WI38 (cell line): ENCODE measurements around the gene GNPTG.
A peak's percentile ranks its signal among the peaks of the same experiment; 100 is the strongest.

ENCODE experiments used
- H3K4me3 ChIP-seq: 2 replicates; pipeline ENCODE4 v1.5.1; 2011; ENCODE audit warnings: low read depth, mild to moderate bottlenecking, control low read depth, low read length
- TF ChIP-seq, protein P1 (sequence below): IDR thresholded peaks from 2 replicates; pipeline ENCODE4 v1.5.1; 2012; ENCODE audit warnings: low read depth, mild to moderate bottlenecking, control low read depth, low read length

GNPTG gene

DNA sequence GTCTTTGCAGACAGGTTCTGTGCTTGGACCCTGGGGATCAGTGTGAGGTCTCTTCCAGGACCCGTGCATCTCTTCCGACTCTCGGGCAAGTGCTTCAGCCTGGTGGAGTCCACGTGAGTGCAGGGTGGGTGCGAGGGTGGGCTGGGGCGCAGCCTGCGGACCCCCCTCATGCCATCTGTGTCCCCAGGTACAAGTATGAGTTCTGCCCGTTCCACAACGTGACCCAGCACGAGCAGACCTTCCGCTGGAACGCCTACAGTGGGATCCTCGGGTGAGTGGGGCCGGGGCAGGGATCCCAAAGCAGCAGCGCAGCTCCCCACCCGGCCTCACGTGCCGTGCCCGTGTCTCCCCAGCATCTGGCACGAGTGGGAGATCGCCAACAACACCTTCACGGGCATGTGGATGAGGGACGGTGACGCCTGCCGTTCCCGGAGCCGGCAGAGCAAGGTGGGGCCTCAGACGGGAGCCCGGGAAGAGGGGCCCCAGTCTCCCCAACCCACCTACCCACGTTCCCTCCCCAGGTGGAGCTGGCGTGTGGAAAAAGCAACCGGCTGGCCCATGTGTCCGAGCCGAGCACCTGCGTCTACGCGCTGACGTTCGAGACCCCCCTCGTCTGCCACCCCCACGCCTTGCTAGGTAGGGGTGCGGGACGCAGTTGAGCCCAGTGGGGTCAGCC, 10.1 kb downstream of the GNPTG start:
- TF ChIP-seq, protein P1, sequence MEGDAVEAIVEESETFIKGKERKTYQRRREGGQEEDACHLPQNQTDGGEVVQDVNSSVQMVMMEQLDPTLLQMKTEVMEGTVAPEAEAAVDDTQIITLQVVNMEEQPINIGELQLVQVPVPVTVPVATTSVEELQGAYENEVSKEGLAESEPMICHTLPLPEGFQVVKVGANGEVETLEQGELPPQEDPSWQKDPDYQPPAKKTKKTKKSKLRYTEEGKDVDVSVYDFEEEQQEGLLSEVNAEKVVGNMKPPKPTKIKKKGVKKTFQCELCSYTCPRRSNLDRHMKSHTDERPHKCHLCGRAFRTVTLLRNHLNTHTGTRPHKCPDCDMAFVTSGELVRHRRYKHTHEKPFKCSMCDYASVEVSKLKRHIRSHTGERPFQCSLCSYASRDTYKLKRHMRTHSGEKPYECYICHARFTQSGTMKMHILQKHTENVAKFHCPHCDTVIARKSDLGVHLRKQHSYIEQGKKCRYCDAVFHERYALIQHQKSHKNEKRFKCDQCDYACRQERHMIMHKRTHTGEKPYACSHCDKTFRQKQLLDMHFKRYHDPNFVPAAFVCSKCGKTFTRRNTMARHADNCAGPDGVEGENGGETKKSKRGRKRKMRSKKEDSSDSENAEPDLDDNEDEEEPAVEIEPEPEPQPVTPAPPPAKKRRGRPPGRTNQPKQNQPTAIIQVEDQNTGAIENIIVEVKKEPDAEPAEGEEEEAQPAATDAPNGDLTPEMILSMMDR = no peak
- H3K4me3 ChIP-seq = no peak overlapping the region

DNA sequence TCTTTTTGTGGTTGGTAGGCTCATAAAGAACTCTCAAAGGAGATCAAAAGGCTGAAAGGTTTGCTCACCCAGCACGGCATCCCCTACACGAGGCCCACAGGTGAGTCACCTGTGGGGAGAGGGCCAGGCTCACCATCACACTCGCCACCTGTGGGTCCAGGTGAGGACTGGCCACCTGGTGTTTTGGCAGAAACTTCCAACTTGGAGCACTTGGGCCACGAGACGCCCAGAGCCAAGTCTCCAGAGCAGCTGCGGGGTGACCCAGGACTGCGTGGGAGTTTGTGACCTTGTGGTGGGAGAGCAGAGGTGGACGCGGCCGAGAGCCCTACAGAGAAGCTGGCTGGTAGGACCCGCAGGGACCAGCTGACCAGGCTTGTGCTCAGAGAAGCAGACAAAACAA, 11.1 kb downstream of the GNPTG start:
- TF ChIP-seq, protein P1 = no peak
- H3K4me3 ChIP-seq = no peak overlapping the region

DNA sequence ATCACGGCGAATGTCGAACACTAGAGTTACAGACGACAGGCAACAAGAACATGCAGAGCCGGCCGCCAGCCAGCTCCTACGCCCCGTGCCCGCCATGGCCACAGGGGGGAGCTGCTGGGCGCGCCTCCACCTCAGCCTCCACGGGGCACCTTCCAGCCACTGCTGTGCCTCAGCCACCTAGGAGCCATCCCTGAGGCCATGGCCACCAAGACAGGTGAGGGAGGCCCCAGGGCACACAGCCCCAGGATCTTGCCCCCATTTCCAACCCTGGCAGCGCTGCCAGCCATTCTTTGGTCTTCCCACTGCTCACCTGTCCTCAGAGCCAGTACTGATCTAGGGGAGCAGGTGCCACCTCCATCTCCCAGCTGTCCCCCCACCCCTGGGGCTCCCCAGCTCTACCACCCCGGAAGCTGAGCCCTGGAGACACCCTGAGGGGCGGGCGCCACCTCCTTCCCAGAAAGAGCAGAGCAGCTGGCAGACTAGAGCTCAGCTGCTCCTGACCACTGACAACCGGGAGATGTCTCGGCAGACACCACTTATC, 11.8 kb downstream of the GNPTG start:
- no peak overlapping the region for H3K4me3 ChIP-seq
- TF ChIP-seq, protein P1 = peak; percentile 58

DNA sequence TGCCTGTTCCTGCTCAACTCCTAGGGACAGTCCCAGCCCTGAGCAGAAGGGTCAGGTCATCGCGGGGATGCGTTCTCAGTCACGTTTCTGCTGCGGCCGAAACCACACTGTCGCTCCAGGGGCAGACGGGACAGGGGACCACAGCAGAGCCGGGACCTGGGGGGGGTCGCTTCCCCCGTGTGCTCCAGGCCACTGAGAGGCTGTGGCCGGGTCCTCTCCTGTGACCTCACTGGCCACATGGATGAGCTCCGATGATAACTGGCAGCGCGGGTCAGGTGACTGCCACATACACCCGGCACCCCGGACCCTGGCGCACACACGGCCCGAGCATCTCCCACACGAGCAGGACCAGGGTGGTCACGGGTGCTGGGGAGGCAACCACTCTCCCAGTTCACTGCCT, 12.8 kb downstream of the GNPTG start:
- H3K4me3 ChIP-seq = no peak overlapping the region
- TF ChIP-seq, protein P1 = no peak

DNA sequence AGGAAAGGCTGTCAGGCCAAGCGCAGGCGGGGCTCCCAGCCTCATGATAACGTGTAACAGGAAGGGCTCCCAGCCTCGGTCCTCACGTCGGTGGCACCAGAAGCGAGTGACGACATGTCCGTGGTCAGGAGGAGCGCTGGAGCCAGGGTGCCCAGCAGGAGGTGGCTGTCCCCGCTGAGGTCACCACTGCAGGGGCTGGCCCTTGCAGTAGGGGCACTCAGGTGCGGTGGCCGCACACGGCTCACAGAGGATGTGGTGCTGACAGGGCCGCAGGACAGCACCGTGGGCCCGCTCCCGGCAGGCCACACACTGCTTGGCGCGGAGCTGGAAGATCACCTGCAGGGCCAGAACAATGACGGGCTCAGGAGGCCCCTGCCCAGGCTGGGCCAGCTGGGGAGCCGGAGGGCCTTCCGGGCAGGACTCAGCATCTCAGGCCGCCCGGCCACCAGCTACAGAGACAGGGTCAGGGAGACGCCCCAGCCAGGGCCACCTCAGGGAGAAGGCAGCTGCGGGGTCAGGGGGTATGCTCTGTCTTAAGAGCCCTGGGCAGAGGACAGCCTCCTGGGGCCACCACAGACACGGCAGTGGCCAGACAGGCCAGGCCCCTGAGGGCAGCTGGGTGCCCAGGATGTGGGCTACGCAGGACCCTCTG, 14.5 kb downstream of the GNPTG start:
- no peak overlapping the region for H3K4me3 ChIP-seq
- TF ChIP-seq, protein P1 = no peak

DNA sequence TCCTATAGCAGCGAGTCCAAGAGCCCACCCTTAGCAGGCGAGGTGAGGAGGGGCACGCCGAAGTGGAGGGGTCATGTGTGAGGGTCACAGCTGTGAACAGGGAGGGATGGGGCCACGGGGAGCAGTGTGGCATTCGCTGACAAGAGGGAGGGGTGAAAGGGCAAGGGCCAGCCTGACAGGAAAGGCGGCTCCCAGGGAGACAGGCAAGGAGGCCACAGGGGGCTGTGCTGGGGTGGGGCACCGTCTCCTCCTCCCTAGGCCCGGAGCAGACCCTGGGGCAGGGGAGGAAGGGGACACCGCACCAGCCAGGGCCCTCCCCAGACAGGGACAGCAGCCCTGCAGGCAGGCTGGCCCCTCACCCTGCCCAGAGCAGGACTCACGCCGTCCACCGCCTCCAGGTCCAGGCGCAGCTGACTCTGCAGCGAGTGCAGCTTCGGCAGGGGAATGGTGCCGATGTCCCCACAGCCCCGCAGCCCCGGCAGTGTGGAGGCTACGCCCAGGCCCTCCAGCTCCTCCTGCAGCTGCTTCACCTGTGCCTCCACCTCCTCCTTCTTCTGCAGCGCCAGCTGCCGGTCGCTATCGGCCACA, 15.1 kb downstream of the GNPTG start:
- H3K4me3 ChIP-seq = no peak overlapping the region
- TF ChIP-seq, protein P1 = no peak
